GM12891 (cell line): Measurements from ENCODE around the gene TLR9.

Source experiments
- DNase-seq: peaks from one replicate; pipeline ENCODE4 v3.0.0; 2011; ENCODE audit warnings: low spot score; ENCODE audit not compliant: insufficient read length
- FAIRE-seq: peaks from 2 replicates; lab custom pipeline; 2011; peaks lifted over from hg19 to GRCh38; lab: Jason Lieb, UNC
- PAX5 ChIP-seq: IDR thresholded peaks from 2 replicates; pipeline ENCODE4 v1.6.1; 2011; ENCODE audit warnings: low read length, moderate library complexity, mild to moderate bottlenecking; ENCODE audit not compliant: insufficient read depth, severe bottlenecking
- POLR2A ChIP-seq: IDR thresholded peaks from 2 replicates; pipeline ENCODE4 v1.6.1; 2011; ENCODE audit warnings: low read depth, low read length, control low read depth
- POLR2AphosphoS5 ChIP-seq: IDR thresholded peaks from 2 replicates; pipeline ENCODE4 v1.6.1; 2011; ENCODE audit warnings: low read depth, low read length, control low read depth
- POU2F2 ChIP-seq: IDR thresholded peaks from 2 replicates; pipeline ENCODE4 v1.6.1; 2011; ENCODE audit warnings: low read depth, mild to moderate bottlenecking, control low read depth, low read length, moderate library complexity
- SPI1 ChIP-seq: IDR thresholded peaks from 2 replicates; pipeline ENCODE4 v1.6.1; 2011; ENCODE audit warnings: low read depth, low read length, control low read depth
- TAF1 ChIP-seq: IDR thresholded peaks from 2 replicates; pipeline ENCODE4 v1.6.1; 2011; ENCODE audit warnings: low read depth, low read length, control low read depth

Gene TLR9

GRCh38 chr3:52240886-52241370 lies 15.5 kb upstream of the TLR9 start:
- DNase-seq (no peak), FAIRE-seq (peak; percentile 28)
- no peak for TF ChIP-seq PAX5
- TF ChIP-seq TAF1: no peak
- TF ChIP-seq POLR2A: no peak
- no peak for TF ChIP-seq SPI1
- no peak for TF ChIP-seq POLR2AphosphoS5
- TF ChIP-seq POU2F2: no peak

GRCh38 chr3:52240059-52240885 lies 14.8 kb upstream of the TLR9 start:
- FAIRE-seq (peak; percentile 76), DNase-seq (no peak)
- TF ChIP-seq PAX5: no peak

DNA sequence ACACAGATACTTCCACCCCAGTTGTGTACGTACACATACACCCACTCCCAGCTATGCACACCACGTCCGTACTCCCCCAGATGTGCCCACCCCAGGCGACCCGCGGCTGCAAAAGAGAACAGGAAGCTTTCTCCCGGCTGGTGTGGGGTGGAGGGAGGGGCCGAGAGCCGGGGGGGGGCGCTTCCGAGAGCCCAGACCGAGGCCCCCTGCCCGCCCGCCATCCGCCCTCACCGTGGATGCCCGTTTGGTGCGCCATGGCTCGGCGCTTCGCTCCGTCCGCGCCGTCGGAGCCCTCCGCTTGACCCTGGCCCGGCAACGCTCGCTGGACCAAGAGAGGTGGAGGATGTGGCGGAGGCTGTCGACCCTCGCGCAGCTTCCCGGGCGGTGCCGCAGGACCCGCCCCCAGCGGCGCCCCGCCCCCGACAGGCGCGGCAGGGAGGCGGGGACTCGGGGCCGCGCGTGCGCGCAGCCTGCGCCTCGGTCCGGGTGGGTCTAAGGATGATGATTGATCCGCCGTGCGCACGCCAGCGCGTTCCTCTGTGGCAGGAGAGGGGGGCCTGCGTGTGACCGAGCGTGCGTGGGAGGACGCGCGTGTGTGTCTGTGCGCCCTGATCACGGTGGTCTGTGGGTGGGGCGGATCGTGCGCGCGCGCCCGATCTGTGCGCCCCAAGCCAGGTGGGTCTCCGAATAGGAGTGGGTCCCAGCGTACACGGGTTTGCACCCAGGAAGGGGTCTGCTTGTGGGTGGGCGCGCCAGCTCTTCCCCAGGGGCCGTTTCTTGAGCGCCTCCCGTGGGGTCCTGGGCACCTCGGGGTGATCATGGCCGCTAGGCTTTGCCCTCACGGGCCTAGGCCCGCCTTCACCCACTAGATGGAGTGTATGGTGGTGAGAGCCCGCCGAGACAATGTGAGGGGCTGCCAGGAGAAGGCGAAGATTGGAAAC lies 13.6 kb upstream of the TLR9 start, which contains the start of gene TWF2:
TSS of gene TWF2 (minus strand) at position 398 of the 941 bp plus-strand sequence. CDS start at position 256, 142 bp downstream.
- DNase-seq (peak; percentile 98), FAIRE-seq (peak; percentile 97)
- TF ChIP-seq POLR2A (peak; percentile 74), POLR2AphosphoS5 (peak; percentile 82; the same call in 1 of the 2 replicates), PAX5 (no peak)

DNA sequence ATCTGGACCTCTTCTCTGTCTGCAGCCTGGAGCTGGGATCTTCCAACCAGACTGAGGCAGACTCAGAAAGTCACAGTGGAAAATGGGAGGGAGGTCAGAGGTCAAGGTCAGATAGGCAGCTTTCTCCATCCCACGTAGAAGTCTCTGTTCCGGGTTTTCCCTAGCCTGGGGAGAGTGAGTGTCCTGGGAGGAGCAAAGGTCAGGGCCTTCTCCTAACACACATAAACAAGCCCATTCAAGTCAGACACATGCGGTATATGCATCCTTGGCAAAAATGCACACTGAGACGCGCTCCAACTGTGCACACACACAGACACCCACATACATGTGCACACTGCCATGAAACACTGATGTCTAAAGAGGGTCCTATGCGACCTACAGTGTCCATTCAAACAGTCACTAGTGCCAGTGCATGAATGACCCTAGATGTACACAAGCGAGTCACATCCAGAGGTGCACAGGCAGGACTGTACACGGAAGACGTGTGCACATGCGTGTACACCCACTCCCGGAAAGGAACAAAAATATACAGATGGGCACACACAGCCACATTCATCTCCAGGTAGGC lies 12.8 kb upstream of the TLR9 start:
- FAIRE-seq: no peak
- TF ChIP-seq PAX5 (no peak), TAF1 (no peak), POLR2AphosphoS5 (no peak), SPI1 (no peak), POLR2A (no peak), POU2F2 (no peak)
- DNase-seq: no peak

DNA sequence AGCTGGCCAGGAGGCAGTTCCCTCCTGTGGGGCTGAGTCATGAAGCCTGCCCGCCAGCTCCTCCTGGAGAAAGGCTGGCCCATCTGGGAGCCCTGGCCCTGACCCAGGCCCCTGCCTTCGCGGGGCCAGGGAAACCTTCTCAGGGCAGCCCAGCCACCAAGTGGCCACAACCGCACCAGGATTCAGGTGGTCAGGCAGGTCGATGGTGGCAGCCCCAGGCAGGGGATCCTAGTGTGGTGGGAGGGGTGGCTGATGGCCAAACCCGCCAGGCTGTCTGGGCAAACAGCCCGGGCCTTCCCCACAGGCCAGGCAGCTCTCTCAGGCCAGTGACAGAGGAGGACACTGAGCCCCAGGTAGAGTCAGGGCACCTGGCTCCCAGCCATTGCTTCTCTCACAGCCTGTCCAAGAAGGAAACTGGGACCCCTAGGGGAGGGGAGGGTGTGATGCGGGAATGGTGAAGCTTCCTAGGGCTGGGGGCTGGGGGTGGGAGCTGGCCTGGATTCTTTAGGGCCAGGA lies 12.3 kb upstream of the TLR9 start:
- FAIRE-seq (no peak), DNase-seq (no peak)
- TF ChIP-seq TAF1 (no peak), POLR2A (no peak), POU2F2 (no peak), POLR2AphosphoS5 (no peak), PAX5 (no peak), SPI1 (no peak)

DNA sequence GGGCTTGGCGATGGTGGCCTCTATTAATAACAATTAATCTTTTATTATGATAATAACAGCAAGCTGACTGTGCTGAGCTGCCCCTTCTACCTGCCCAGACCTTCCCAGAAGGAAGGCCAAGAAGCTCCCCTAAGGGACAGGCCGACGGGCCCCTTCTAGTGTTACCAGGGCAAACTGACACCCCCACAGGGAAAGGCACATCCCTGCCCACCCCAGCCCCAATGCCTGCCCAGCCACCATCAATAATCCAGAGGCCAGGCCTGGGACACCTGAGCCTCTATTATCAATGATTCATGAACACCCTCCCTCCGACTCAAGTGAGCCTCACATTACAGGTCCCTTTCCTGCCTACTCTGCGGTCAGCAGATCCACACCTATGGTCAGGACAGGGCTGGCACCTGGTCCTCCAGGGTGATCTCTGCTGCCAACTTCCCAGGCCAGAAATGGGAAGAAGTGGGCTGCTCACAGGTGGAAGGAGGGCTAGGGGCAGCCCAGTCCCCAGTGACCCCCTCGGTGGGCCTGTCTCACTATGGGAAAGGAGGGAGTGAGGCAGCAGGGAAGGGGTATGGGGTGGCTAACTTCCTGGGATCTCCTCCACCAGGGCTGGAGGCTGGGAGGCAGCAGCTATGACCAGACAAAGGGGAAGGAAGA lies 11.7 kb upstream of the TLR9 start:
- TF ChIP-seq POLR2AphosphoS5 (no peak), POU2F2 (no peak), POLR2A (no peak), SPI1 (no peak), PAX5 (no peak), TAF1 (no peak)
- DNase-seq: no peak
- FAIRE-seq: no peak

DNA sequence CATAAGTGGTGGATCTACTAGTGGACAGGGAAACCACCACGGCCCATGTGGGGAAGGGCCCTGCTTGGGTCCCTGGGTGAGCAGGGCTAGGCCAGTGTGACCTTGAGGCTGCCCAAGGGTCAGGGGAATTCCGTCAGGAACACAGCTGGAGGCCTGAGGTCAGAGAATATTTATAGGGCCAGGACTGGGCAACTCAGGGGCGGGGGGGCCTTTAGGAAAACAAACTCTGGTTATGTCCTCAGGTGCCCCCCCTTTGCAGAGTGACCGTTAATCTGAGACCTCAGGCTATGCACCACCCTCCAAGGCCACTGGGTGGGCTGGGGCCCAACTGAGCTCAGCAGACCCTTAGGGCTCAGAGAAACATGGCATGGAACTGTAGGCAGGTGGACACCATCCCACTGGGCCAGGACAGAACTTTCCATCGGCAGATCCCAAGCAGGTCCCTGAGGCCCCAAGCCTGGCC lies 11.0 kb upstream of the TLR9 start:
- no peak for FAIRE-seq

GRCh38 chr3:52234516-52235447 lies 9.3 kb upstream of the TLR9 start:
- no peak for DNase-seq
- FAIRE-seq: no peak
- no peak for TF ChIP-seq TAF1
- no peak for TF ChIP-seq SPI1
- no peak for TF ChIP-seq POU2F2
- TF ChIP-seq PAX5: no peak
- TF ChIP-seq POLR2AphosphoS5: no peak
- TF ChIP-seq POLR2A: no peak

More for the DNA sequence above, 11.0 kb upstream of the TLR9 start:
- DNase-seq: no peak
- TF ChIP-seq POLR2AphosphoS5 (no peak), PAX5 (no peak), TAF1 (no peak)
